ENCODE results near the gene TAB2.

- TF ChIP-seq, protein P1, sequence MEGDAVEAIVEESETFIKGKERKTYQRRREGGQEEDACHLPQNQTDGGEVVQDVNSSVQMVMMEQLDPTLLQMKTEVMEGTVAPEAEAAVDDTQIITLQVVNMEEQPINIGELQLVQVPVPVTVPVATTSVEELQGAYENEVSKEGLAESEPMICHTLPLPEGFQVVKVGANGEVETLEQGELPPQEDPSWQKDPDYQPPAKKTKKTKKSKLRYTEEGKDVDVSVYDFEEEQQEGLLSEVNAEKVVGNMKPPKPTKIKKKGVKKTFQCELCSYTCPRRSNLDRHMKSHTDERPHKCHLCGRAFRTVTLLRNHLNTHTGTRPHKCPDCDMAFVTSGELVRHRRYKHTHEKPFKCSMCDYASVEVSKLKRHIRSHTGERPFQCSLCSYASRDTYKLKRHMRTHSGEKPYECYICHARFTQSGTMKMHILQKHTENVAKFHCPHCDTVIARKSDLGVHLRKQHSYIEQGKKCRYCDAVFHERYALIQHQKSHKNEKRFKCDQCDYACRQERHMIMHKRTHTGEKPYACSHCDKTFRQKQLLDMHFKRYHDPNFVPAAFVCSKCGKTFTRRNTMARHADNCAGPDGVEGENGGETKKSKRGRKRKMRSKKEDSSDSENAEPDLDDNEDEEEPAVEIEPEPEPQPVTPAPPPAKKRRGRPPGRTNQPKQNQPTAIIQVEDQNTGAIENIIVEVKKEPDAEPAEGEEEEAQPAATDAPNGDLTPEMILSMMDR (conservative IDR thresholded peaks at IDR 0.05; ENCODE audit: low read depth, low read length): no peak
- no peak for TF ChIP-seq EZH2 (IDR thresholded peaks at IDR 0.05; ENCODE audit: borderline replicate concordance, low read depth, low read length, poor library complexity, severe bottlenecking)
Measured at GRCh38 chr6:149392535-149392934, 75.0 kb downstream of the TAB2 start.

All from A673 (cell line).